GM06990 (cell line): ENCODE measurements around the gene APP.

Source experiments
- DNase-seq: peaks from one replicate; pipeline ENCODE4 v3.0.0-alpha.2; 2011; ENCODE audit not compliant: insufficient read length; ENCODE audit errors: extremely low read depth
- H3K27me3 ChIP-seq: replicated peaks from 2 replicates; pipeline ENCODE4 v1.6.0; 2011; ENCODE audit warnings: low read length; ENCODE audit not compliant: control insufficient read depth, insufficient read depth
- H3K36me3 ChIP-seq: 2 replicates; pipeline ENCODE4 v1.5.1; 2011; ENCODE audit warnings: low read length; ENCODE audit not compliant: control insufficient read depth, insufficient read depth
- H3K4me3 ChIP-seq: replicated peaks from 2 replicates; pipeline ENCODE4 v1.5.1; 2011; ENCODE audit warnings: low read depth, mild to moderate bottlenecking, control low read depth, low read length
- TF ChIP-seq, protein P1 (sequence below): IDR thresholded peaks from 2 replicates; pipeline ENCODE4 v1.5.1; 2011; ENCODE audit warnings: low read length, control low read depth, mild to moderate bottlenecking, inconsistent platforms; ENCODE audit not compliant: insufficient read depth, poor library complexity, severe bottlenecking

The APP gene

DNA sequence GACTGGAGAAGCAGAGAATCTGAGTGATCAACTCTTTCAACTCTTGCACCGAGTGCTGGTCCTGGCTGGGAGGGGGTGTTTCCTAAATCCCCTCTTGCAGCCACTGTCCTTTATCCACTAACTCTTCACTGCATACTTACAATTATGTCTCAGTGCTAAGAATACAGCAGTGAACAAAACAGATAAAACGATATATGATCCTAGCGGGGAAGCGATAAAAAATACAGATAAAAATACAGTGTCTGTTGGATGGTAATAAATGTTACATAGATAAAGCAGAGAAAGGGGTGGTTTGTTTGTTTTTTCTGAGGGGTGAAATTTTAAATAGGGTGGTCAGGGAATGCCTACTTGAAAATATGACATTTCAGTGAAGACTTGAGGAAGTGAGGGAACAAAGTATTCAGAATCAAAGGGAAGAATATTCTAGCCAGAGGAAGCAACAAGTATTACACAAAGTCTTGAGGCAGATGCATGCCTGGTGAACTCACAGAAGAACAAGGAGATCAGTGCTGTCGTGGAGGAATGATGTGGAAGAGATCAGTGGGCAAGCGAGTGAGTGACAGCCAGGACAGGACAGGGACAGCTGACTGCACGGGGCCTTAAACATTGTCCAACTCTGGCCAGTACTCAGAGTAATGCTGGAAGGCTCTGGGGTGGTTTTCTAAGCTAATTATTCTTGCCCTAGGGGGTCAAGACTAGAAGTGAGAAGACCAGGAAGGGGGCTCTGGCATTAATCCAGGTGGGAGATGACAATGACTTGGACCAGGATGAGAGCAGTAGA, 110.0 kb downstream of the APP start:
- Histone ChIP-seq H3K27me3 (no peaks in the 10 kb centered on the region), H3K36me3 (no peaks in the 10 kb centered on the region), H3K4me3 (no peak overlapping the region)
- no peak for DNase-seq
- TF ChIP-seq, protein P1, sequence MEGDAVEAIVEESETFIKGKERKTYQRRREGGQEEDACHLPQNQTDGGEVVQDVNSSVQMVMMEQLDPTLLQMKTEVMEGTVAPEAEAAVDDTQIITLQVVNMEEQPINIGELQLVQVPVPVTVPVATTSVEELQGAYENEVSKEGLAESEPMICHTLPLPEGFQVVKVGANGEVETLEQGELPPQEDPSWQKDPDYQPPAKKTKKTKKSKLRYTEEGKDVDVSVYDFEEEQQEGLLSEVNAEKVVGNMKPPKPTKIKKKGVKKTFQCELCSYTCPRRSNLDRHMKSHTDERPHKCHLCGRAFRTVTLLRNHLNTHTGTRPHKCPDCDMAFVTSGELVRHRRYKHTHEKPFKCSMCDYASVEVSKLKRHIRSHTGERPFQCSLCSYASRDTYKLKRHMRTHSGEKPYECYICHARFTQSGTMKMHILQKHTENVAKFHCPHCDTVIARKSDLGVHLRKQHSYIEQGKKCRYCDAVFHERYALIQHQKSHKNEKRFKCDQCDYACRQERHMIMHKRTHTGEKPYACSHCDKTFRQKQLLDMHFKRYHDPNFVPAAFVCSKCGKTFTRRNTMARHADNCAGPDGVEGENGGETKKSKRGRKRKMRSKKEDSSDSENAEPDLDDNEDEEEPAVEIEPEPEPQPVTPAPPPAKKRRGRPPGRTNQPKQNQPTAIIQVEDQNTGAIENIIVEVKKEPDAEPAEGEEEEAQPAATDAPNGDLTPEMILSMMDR = no peak

DNA sequence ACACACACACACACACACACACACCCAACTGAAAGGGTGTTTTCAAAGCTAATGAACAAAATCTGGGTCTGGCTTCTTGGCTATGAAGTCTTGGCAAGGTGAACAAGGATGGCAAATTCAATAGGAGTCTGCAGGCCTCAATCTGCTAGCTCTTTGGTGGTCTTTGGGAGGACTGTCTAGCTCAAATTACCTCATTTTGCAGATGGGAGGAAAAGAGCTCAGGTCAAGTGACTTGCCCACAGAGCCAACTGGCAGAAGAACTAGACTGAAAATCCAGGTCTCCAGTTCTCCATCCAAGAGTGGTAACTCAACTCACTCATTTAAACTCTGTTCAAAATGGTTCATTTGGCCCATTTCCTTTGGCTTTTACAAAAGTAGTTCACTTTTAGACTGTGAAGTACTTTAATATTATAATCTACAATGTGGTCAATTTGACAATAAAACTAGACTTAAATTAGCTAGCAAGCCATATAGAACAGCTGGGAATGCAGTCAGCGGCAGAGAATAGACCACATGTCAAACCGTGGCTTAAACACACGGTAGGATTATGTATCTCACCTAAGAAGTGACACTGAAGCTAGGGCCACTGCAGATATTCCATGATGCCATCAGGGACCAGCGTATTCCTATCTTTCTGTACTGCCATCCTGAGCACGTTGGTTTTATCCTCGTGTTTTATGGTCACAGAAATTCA, 112.9 kb downstream of the APP start:
- no peaks in the 10 kb centered on the region for H3K27me3 ChIP-seq
- H3K4me3 ChIP-seq = no peak overlapping the region
- H3K36me3 ChIP-seq = no peaks in the 10 kb centered on the region
- no peak for DNase-seq
- TF ChIP-seq, protein P1 = no peak

DNA sequence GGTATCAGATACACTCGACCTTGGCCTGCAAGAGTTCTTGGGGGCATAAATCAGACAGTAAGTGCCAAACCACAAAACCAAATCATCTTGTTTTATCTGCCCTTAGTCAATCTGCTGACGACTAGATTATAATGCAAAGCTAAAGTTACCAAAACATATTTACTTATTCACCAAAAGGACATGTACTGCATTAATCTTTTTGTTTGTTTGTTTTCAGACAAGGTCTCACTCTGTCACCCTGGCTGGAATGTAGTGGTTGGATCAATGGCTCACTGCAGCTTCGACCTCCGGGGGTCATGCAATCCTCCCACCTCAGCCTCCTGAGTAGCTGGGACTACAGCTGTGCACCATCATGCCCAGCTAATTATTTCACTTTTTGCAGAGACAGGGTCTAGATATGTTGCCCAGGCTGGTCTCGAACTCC, 114.7 kb downstream of the APP start:
- Histone ChIP-seq H3K27me3 (no peaks in the 10 kb centered on the region), H3K4me3 (no peak overlapping the region), H3K36me3 (no peaks in the 10 kb centered on the region)
- no peak for DNase-seq
- TF ChIP-seq, protein P1 = no peak

DNA sequence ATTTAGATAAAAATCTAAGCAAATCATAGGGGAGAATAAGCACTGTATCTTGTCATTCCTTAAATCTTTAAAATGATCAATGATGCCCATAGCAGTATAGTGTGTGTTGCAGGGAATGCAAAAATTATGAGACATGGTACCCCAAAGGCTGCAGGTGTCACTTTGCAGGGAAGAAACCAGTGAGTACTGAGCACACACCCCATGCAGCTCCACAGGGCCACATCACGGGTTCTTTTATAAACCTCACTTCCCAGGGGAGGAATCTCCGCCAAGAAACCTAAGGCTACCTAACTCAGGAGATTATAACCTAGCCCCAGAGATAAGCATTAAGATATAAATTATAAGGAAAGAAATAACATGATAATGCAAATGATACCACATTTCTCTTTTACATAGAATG, 115.6 kb downstream of the APP start:
- Histone ChIP-seq H3K27me3 (no peaks in the 10 kb centered on the region), H3K4me3 (no peak overlapping the region), H3K36me3 (no peaks in the 10 kb centered on the region)
- TF ChIP-seq, protein P1 = no peak
- DNase-seq = no peak

DNA sequence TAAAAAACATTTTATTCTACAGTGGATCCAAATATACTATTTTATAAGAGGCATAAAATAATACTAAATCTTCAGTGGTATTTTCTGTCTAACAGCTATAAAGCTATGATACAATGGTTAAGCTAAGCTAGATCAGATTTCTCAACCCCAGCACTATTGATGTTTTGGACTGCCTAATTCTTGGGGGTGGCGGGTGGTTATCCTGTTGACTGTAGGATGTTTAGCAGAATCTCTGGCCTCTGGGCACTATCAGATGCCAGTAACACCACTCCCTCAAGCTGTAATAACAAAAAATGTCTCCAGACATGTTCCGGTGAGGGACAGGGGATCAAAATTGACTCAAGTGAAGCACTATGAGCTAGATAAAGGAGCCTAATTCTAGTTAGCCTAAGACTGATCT, 118.5 kb downstream of the APP start:
- no peaks in the 10 kb centered on the region for H3K36me3 ChIP-seq
- TF ChIP-seq, protein P1 = no peak
- no peaks in the 10 kb centered on the region for H3K27me3 ChIP-seq
- no peak for DNase-seq
- no peak overlapping the region for H3K4me3 ChIP-seq
